ENCODE measurements around the gene PEX3. TPM values are rescaled to one million over a fixed set of nuclear protein-coding genes. Genes with fewer than 3 reads are reported as not detected.

The PEX3 gene
- total RNA-seq, 2 donors from 2014 or later, result 10.0 to 12.2 TPM

GRCh38 chr6:143401636-143402370 lies 48.8 kb upstream of the PEX3 start:
- Mint-ChIP-seq H3K36me3 (ENCODE audit: low read depth) (no peaks in the 10 kb centered on the region), H3K27me3 (ENCODE audit: insufficient read depth) (no peaks in the 10 kb centered on the region), H3K4me3 (no peak overlapping the region), H3K9me3 (no peaks in the 10 kb centered on the region), H3K27ac (no peak overlapping the region), H3K4me1 (peaks cover 15% of the 10 kb centered on the region)
- TF ChIP-seq CTCF (conservative IDR thresholded peaks at IDR 0.05), result no peak
- Histone ChIP-seq H3K4me3 (ENCODE audit: low read length) (no peak overlapping the region), H3K27ac (ENCODE audit: low read depth, low read length) (no peak overlapping the region), H3K9me3 (ENCODE audit: control insufficient read depth, low read length) (no peaks in the 10 kb centered on the region), H3K4me1 (ENCODE audit: control insufficient read depth, insufficient read depth, low read length) (no peaks in the 10 kb centered on the region), H3K9ac (ENCODE audit: extremely low read depth, low read length, poor library complexity, severe bottlenecking) (no peak overlapping the region), H3K27me3 (ENCODE audit: control insufficient read depth, insufficient read depth, low read length, poor library complexity, severe bottlenecking) (no peaks in the 10 kb centered on the region), H3K36me3 (ENCODE audit: control insufficient read depth, insufficient read depth, low read length) (no peaks in the 10 kb centered on the region)
- DNase-seq, result no peak
- WGBS, 2 experiments (ENCODE audit: insufficient coverage in 1 of 2, insufficient read length in 1 of 2), result 54 to 80% methylated on average over 3 to 5 of the region's 5 CpGs

- TF ChIP-seq CTCF (conservative IDR thresholded peaks at IDR 0.05), result no peak
- WGBS, 2 experiments (ENCODE audit: insufficient coverage in 1 of 2, insufficient read length in 1 of 2), result 91 to 94% methylated on average over 6 of the region's 7 CpGs
Measured at GRCh38 chr6:143402721-143403336, 47.8 kb upstream of the PEX3 start.

GRCh38 chr6:143405373-143406154 lies 45.0 kb upstream of the PEX3 start:
- no peak for TF ChIP-seq CTCF (conservative IDR thresholded peaks at IDR 0.05)
- Mint-ChIP-seq H3K36me3 (ENCODE audit: low read depth) (no peaks in the 10 kb centered on the region), H3K27ac (no peak overlapping the region), H3K9me3 (no peaks in the 10 kb centered on the region), H3K4me3 (no peak overlapping the region), H3K4me1 (peaks cover 8% of the 10 kb centered on the region), H3K27me3 (ENCODE audit: insufficient read depth) (no peaks in the 10 kb centered on the region)
- no peak overlapping the region for H3K9ac ChIP-seq (ENCODE audit: extremely low read depth, low read length, poor library complexity, severe bottlenecking)
- H3K4me3 ChIP-seq (ENCODE audit: low read length), result no peak overlapping the region
- H3K27me3 ChIP-seq (ENCODE audit: control insufficient read depth, insufficient read depth, low read length, poor library complexity, severe bottlenecking), result no peaks in the 10 kb centered on the region
- H3K4me1 ChIP-seq (ENCODE audit: control insufficient read depth, insufficient read depth, low read length), result no peaks in the 10 kb centered on the region
- 73 to 82% methylated on average over 5 to 9 of the region's 9 CpGs for WGBS, 2 experiments (ENCODE audit: insufficient coverage in 1 of 2, insufficient read length in 1 of 2)
- no peak for DNase-seq
- no peak overlapping the region for H3K27ac ChIP-seq (ENCODE audit: low read depth, low read length)
- no peaks in the 10 kb centered on the region for H3K36me3 ChIP-seq (ENCODE audit: control insufficient read depth, insufficient read depth, low read length)
- H3K9me3 ChIP-seq (ENCODE audit: control insufficient read depth, low read length), result peaks cover 4% of the 10 kb centered on the region

More at GRCh38 chr6:143402721-143403336, 47.8 kb upstream of the PEX3 start:
- Mint-ChIP-seq H3K27ac (no peak overlapping the region), H3K36me3 (ENCODE audit: low read depth) (no peaks in the 10 kb centered on the region), H3K27me3 (ENCODE audit: insufficient read depth) (no peaks in the 10 kb centered on the region), H3K4me3 (no peak overlapping the region), H3K9me3 (no peaks in the 10 kb centered on the region), H3K4me1 (peaks cover 8% of the 10 kb centered on the region)
- Histone ChIP-seq H3K9me3 (ENCODE audit: control insufficient read depth, low read length) (no peaks in the 10 kb centered on the region), H3K4me1 (ENCODE audit: control insufficient read depth, insufficient read depth, low read length) (no peaks in the 10 kb centered on the region), H3K27me3 (ENCODE audit: control insufficient read depth, insufficient read depth, low read length, poor library complexity, severe bottlenecking) (no peaks in the 10 kb centered on the region), H3K9ac (ENCODE audit: extremely low read depth, low read length, poor library complexity, severe bottlenecking) (no peak overlapping the region), H3K4me3 (ENCODE audit: low read length) (no peak overlapping the region), H3K27ac (ENCODE audit: low read depth, low read length) (no peak overlapping the region), H3K36me3 (ENCODE audit: control insufficient read depth, insufficient read depth, low read length) (no peaks in the 10 kb centered on the region)
- DNase-seq, result no peak
